OCI-LY7 (cell line): ENCODE results near the gene B2M. TPM values are rescaled to one million over a fixed set of nuclear protein-coding genes. Genes with fewer than 3 reads are reported as not detected.

Source experiments
- BruUV-seq: library from RNA; stranded (reverse); fragments of 400-500 nt; replicated peaks from 2 replicates; lab custom pipeline; 2021; lab: Mats Ljungman, UMichigan
- CTCF ChIA-PET: fragments of 300-600 bp; sonication (Branson Sonifier 250); formaldehyde crosslinking; loops from one replicate; lab custom pipeline; 2022; ENCODE audit warnings: antibody characterized with exemption; ENCODE audit not compliant: unreplicated experiment; lab: Charles Lee
- POLR2A ChIA-PET: fragments of 300-600 bp; sonication (Branson Sonifier 250); formaldehyde crosslinking; loops from one replicate; lab custom pipeline; 2022; ENCODE audit warnings: antibody characterized with exemption; lab: Charles Lee
- DNase-seq: peaks from one replicate; pipeline ENCODE4 v3.0.0-alpha.2; 2015; ENCODE audit warnings: low spot score
- H2AFZ ChIP-seq: fragments of 200-600 bp; sonication (generic), shearing (Covaris generic); 2 replicates; pipeline ENCODE4 v1.6.1; 2014; ENCODE audit warnings: mild to moderate bottlenecking, antibody characterized with exemption, low read length, moderate library complexity
- H3K27ac ChIP-seq: fragments of 200-600 bp; sonication (generic); 2 replicates; pipeline ENCODE4 v1.5.1; 2014; ENCODE audit warnings: mixed run types, low read depth, mild to moderate bottlenecking, moderate library complexity, low read length, inconsistent platforms; ENCODE audit not compliant: poor library complexity, severe bottlenecking
- H3K36me3 ChIP-seq: fragments of 200-600 bp; sonication (generic); 2 replicates; pipeline ENCODE4 v1.6.1; 2014; ENCODE audit warnings: mild to moderate bottlenecking, antibody characterized with exemption, low read length, moderate library complexity, mixed read lengths; ENCODE audit not compliant: insufficient read depth
- H3K4me1 ChIP-seq: fragments of 200-600 bp; sonication (generic); 2 replicates; pipeline ENCODE4 v1.5.1; 2014; ENCODE audit warnings: mild to moderate bottlenecking, low read length; ENCODE audit not compliant: insufficient read depth, poor library complexity, severe bottlenecking
- H3K4me2 ChIP-seq: fragments of 200-600 bp; sonication (generic); 2 replicates; pipeline ENCODE4 v1.6.1; 2014; ENCODE audit warnings: mild to moderate bottlenecking, low read length
- H3K4me3 ChIP-seq: fragments of 200-600 bp; sonication (generic); 2 replicates; pipeline ENCODE4 v1.5.1; 2014; ENCODE audit warnings: mild to moderate bottlenecking, low read depth, low read length; ENCODE audit not compliant: poor library complexity, severe bottlenecking
- H3K79me2 ChIP-seq: fragments of 200-600 bp; sonication (generic); 2 replicates; pipeline ENCODE4 v1.6.1; 2016; ENCODE audit warnings: low read depth, mild to moderate bottlenecking, low read length, moderate library complexity, mixed read lengths; ENCODE audit not compliant: insufficient read depth
- H3K9me2 ChIP-seq: fragments of 200-600 bp; sonication (generic); 2 replicates; pipeline ENCODE4 v1.6.1; 2016; ENCODE audit warnings: mild to moderate bottlenecking, low read length, mixed read lengths; ENCODE audit not compliant: insufficient read depth
- H3K9me3 ChIP-seq: fragments of 200-600 bp; sonication (generic); 2 replicates; pipeline ENCODE4 v1.6.1; 2014; ENCODE audit warnings: mild to moderate bottlenecking, mixed run types, low read length, mixed read lengths
- H4K20me1 ChIP-seq: fragments of 200-600 bp; sonication (generic); 2 replicates; pipeline ENCODE4 v1.6.1; 2014; ENCODE audit warnings: mild to moderate bottlenecking, antibody characterized with exemption, low read length, moderate library complexity, mixed read lengths; ENCODE audit not compliant: insufficient read depth
- CTCF ChIP-seq: fragments of 200-600 bp; sonication (generic); conservative IDR thresholded peaks from 2 replicates; pipeline ENCODE4 v1.5.1; 2014; ENCODE audit warnings: mild to moderate bottlenecking, antibody characterized with exemption, low read length, moderate library complexity, mixed read lengths
- EZH2phosphoT487 ChIP-seq: fragments of 200-600 bp; sonication (generic); IDR thresholded peaks from 2 replicates; pipeline ENCODE4 v1.6.1; 2018; ENCODE audit warnings: low read depth, borderline replicate concordance, mild to moderate bottlenecking, mixed run types, antibody characterized with exemption, low read length, moderate library complexity, mixed read lengths
- intact Hi-C: fragments of 100-400 bp; cut with micrococcal nuclease; formaldehyde crosslinking; loops from one replicate; pipeline ENCODE4 v1.10.0; 2022; ENCODE audit not compliant: unreplicated experiment
- total RNA-seq, 2 experiments: library from RNA; depleted of rRNA in 1 of 2; stranded (reverse); fragments of >200 nt in 1 of 2; shearing (Covaris generic) in 1 of 2; gene quantifications; 2 replicates each; pipeline ENCODE4 v1.2.3, GENCODE V29; 2014 to 2022

B2M gene
- total RNA-seq, 2 experiments from 2014 or later, result 1,161 to 1,738 TPM

GRCh38 chr15:44753345-44753744 lies 42.0 kb downstream of the B2M start:
- Histone ChIP-seq H3K4me3 (no peak overlapping the region), H3K9me2 (no peaks in the 10 kb centered on the region), H3K36me3 (no peaks in the 10 kb centered on the region), H3K79me2 (no peaks in the 10 kb centered on the region), H2AFZ (no peak overlapping the region), H3K27ac (no peak overlapping the region), H3K4me2 (no peak overlapping the region), H4K20me1 (no peaks in the 10 kb centered on the region), H3K9me3 (peaks cover 7% of the 10 kb centered on the region; the same call in 1 of the 2 replicates), H3K4me1 (no peaks in the 10 kb centered on the region)
- BruUV-seq, result no TSS peak
- DNase-seq, result no peak
- ChIA-PET CTCF (no interaction called here), POLR2A (no interaction called here)
- no peak for TF ChIP-seq EZH2phosphoT487
- intact Hi-C loops, result no loop called here

DNA sequence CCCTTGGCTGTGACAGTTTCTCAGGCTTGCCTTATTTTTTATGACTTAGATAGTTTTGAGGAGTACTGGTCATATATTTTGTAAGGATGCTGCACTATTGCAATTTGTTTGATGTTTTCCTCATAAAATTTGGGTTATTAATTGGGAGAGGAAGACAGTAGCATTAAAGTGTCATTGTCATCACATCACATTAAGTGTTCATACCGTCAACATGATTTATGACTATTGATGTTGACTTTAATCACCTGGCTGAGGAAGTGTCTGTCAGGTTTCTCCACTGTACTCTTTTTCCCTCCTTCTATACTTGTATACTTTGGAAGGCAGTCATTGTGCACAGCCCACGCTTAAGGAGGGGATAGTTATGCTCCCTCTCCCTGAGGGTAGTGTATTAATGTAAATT lies 51.9 kb downstream of the B2M start:
- H4K20me1 ChIP-seq, result no peaks in the 10 kb centered on the region
- no peak overlapping the region for H2AFZ ChIP-seq
- no peak overlapping the region for H3K4me2 ChIP-seq
- no peaks in the 10 kb centered on the region for H3K9me2 ChIP-seq
- intact Hi-C loops, result no loop called here
- H3K79me2 ChIP-seq, result no peaks in the 10 kb centered on the region
- H3K4me1 ChIP-seq, result no peaks in the 10 kb centered on the region
- H3K4me3 ChIP-seq, result no peak overlapping the region
- H3K9me3 ChIP-seq, result no peaks in the 10 kb centered on the region
- ChIA-PET CTCF (no interaction called here), POLR2A (no interaction called here)
- DNase-seq, result no peak
- no peak for TF ChIP-seq EZH2phosphoT487
- TF ChIP-seq CTCF, result no peak
- no TSS peak for BruUV-seq
- H3K36me3 ChIP-seq, result no peaks in the 10 kb centered on the region
- H3K27ac ChIP-seq, result no peak overlapping the region

- Histone ChIP-seq H3K9me2 (no peaks in the 10 kb centered on the region), H2AFZ (no peak overlapping the region), H3K4me2 (no peak overlapping the region), H3K79me2 (no peaks in the 10 kb centered on the region), H3K9me3 (0 out of 2 replicates have a peak, but pooled peaks cover 1% of the 10 kb centered on the region), H4K20me1 (no peaks in the 10 kb centered on the region), H3K4me1 (no peaks in the 10 kb centered on the region), H3K36me3 (no peaks in the 10 kb centered on the region), H3K4me3 (no peak overlapping the region), H3K27ac (no peak overlapping the region)
- intact Hi-C loops, result no loop called here
- BruUV-seq, result no TSS peak
- ChIA-PET POLR2A (no interaction called here), CTCF (no interaction called here)
- no peak for DNase-seq
- no peak for TF ChIP-seq EZH2phosphoT487
- no peak for TF ChIP-seq CTCF
These were observed 52.5 kb downstream of the B2M start for GRCh38 chr15:44763848-44764247.
